ENCODE measurements around the gene OR2D2.
"Not testable (repeated sequence)": the region's sequence is repeated elsewhere in the genome, so short reads cannot be mapped to it uniquely, and the experiment has no call there.

Gene OR2D2

GRCh38 chr11:6876914-6877313 is 15.4 kb downstream of the OR2D2 start:
- DNase-seq: no peak

- DNase-seq: no peak
These were observed 16.0 kb downstream of the OR2D2 start, which contains the start of gene OR10A4 for GRCh38 chr11:6876325-6876724. Gene OR10A4, plus strand, starts transcription at chr11:6876625. Its CDS starts 23 bp downstream, at chr11:6876648.

- no peak for DNase-seq
These were observed 16.5 kb downstream of the OR2D2 start for GRCh38 chr11:6875761-6876160.

GRCh38 chr11:6871278-6871677 is 21.0 kb downstream of the OR2D2 start:
- DNase-seq: no peak

GRCh38 chr11:6864438-6864837 is 27.9 kb downstream of the OR2D2 start:
- DNase-seq: no peak

- DNase-seq: no peak
These were observed 29.3 kb downstream of the OR2D2 start, which contains the start of gene OR10A2 for GRCh38 chr11:6862961-6863360. Gene OR10A2, plus strand, starts transcription at chr11:6863057. Its CDS starts 6,698 bp downstream, at chr11:6869755.

- DNase-seq: no peak
These were observed 35.4 kb downstream of the OR2D2 start for GRCh38 chr11:6856871-6857270.

GRCh38 chr11:6855971-6856541 is 36.2 kb downstream of the OR2D2 start:
- DNase-seq: no peak

GRCh38 chr11:6854801-6855200 is 37.5 kb downstream of the OR2D2 start:
- DNase-seq: not testable (repeated sequence)

GRCh38 chr11:6850526-6850925 is 41.8 kb downstream of the OR2D2 start:
- no peak for DNase-seq

- DNase-seq: no peak
These were observed 46.9 kb downstream of the OR2D2 start, which contains the start of gene OR10A5 for GRCh38 chr11:6845383-6845782. Gene OR10A5, plus strand, starts transcription at chr11:6845683. Its CDS starts 0 bp downstream, at chr11:6845683.

GRCh38 chr11:6844356-6844755 is 47.9 kb downstream of the OR2D2 start:
- DNase-seq: no peak

GRCh38 chr11:6843670-6844069 is 48.6 kb downstream of the OR2D2 start:
- no peak for DNase-seq

GRCh38 chr11:6841694-6842093 is 50.6 kb downstream of the OR2D2 start:
- DNase-seq: no peak

Data from DMS79 treated with DMSO at 0.1 percent for 48 hours (cell line).